SU-DHL-6 (cell line): ENCODE data around the gene ALDH4A1.

ENCODE experiments used
- EZH2phosphoT487 ChIP-seq: fragments of 200-600 bp; sonication (generic), shearing (Covaris generic); conservative IDR thresholded peaks from 2 replicates; pipeline ENCODE4 v1.6.1; 2018; ENCODE audit warnings: mild to moderate bottlenecking, antibody characterized with exemption, low read length, moderate library complexity, mixed read lengths
- TF ChIP-seq, protein P1 (sequence below): fragments of 200-600 bp; sonication (generic); IDR thresholded peaks from one replicate; pipeline ENCODE4 v1.5.1; 2017; ENCODE audit warnings: antibody characterized with exemption, mild to moderate bottlenecking, low read length, moderate library complexity; ENCODE audit not compliant: insufficient read depth, poor library complexity, severe bottlenecking

DNA sequence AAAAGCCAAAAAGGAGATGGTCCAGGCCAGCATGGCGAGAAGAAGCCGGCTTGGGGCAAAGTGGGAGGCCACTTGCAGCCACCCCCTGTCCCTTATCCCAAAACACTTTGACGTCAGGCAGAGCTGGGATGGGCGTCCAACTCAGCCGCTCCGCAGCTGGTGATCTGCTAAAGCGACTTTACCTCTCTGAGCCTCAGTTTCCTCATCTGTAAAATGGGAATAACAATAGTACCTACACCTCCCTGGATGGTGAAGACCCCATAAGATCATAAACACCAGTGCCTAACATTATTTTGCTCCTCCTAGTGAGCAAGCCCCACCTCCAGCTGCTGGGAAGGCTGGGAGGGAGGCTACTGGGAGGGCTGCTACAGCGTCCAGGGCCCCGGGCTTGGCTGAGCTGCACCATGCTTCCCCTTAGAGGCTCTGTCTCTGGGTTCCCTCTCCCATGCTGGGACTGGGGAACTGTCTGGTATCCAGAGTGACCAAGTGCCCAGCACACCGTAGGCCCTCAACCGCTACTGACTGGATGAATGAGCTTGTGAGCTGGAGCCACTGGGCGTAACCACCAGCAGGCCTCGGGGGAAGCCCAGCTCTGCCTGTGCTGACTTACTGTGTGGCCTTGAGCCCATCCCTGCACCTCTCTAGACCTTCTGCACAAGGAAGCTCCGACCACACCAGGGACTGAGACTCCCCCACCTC, 35.8 kb upstream of the ALDH4A1 start:
- TF ChIP-seq, protein P1, sequence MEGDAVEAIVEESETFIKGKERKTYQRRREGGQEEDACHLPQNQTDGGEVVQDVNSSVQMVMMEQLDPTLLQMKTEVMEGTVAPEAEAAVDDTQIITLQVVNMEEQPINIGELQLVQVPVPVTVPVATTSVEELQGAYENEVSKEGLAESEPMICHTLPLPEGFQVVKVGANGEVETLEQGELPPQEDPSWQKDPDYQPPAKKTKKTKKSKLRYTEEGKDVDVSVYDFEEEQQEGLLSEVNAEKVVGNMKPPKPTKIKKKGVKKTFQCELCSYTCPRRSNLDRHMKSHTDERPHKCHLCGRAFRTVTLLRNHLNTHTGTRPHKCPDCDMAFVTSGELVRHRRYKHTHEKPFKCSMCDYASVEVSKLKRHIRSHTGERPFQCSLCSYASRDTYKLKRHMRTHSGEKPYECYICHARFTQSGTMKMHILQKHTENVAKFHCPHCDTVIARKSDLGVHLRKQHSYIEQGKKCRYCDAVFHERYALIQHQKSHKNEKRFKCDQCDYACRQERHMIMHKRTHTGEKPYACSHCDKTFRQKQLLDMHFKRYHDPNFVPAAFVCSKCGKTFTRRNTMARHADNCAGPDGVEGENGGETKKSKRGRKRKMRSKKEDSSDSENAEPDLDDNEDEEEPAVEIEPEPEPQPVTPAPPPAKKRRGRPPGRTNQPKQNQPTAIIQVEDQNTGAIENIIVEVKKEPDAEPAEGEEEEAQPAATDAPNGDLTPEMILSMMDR = no peak
- TF ChIP-seq EZH2phosphoT487 = no peak
